DOHH2 (cell line): Measurements from ENCODE around the gene RASA3.
A peak's percentile ranks its signal among the peaks of the same experiment; 100 is the strongest.

Source experiments
- H3F3A ChIP-seq: fragments of 200-600 bp; sonication (generic), shearing (Covaris generic); 2 replicates; pipeline ENCODE4 v1.6.0; 2016; ENCODE audit warnings: antibody characterized with exemption, mild to moderate bottlenecking; ENCODE audit not compliant: control insufficient read depth, insufficient read depth
- H3K27ac ChIP-seq: fragments of 200-600 bp; sonication (generic); 2 replicates; pipeline ENCODE4 v1.5.1; 2014; ENCODE audit warnings: low read depth, mild to moderate bottlenecking, low read length, moderate library complexity
- H3K27me3 ChIP-seq: fragments of 200-600 bp; sonication (generic); 2 replicates; pipeline ENCODE4 v1.6.1; 2014; ENCODE audit warnings: mild to moderate bottlenecking, low read length, mixed read lengths; ENCODE audit not compliant: control insufficient read depth
- H3K36me3 ChIP-seq: fragments of 200-600 bp; sonication (generic); 2 replicates; pipeline ENCODE4 v1.6.1; 2014; ENCODE audit warnings: mild to moderate bottlenecking, low read length, moderate library complexity, mixed read lengths; ENCODE audit not compliant: control insufficient read depth
- H3K4me1 ChIP-seq: fragments of 200-600 bp; sonication (generic); 2 replicates; pipeline ENCODE4 v1.6.1; 2014; ENCODE audit warnings: mild to moderate bottlenecking, low read length, mixed read lengths; ENCODE audit not compliant: control insufficient read depth
- H3K4me2 ChIP-seq: fragments of 200-600 bp; sonication (generic); 2 replicates; pipeline ENCODE4 v1.6.0; 2014; ENCODE audit warnings: mild to moderate bottlenecking, low read length, moderate library complexity
- H3K4me3 ChIP-seq: fragments of 200-600 bp; sonication (generic); 2 replicates; pipeline ENCODE4 v1.5.1; 2014; ENCODE audit warnings: mild to moderate bottlenecking, low read length, mixed read lengths
- H3K79me2 ChIP-seq: fragments of 200-600 bp; sonication (generic); 2 replicates; pipeline ENCODE4 v1.6.1; 2014; ENCODE audit warnings: mild to moderate bottlenecking, low read length, mixed read lengths; ENCODE audit not compliant: control insufficient read depth
- H3K9me2 ChIP-seq: fragments of 200-600 bp; sonication (generic); replicated peaks from 2 replicates; pipeline ENCODE4 v1.6.1; 2014; ENCODE audit warnings: mild to moderate bottlenecking, low read length, mixed read lengths; ENCODE audit not compliant: control insufficient read depth
- H3K9me3 ChIP-seq: fragments of 200-600 bp; sonication (generic); 2 replicates; pipeline ENCODE4 v1.6.1; 2014; ENCODE audit warnings: antibody characterized with exemption, low read length, mixed read lengths; ENCODE audit not compliant: control insufficient read depth, insufficient read depth
- H4K20me1 ChIP-seq: fragments of 200-600 bp; sonication (generic); 2 replicates; pipeline ENCODE4 v1.6.0; 2014; ENCODE audit warnings: low read depth, mild to moderate bottlenecking, antibody characterized with exemption, low read length, moderate library complexity; ENCODE audit not compliant: control insufficient read depth, insufficient read depth
- EZH2phosphoT487 ChIP-seq: fragments of 200-600 bp; sonication (generic); IDR thresholded peaks from 2 replicates; pipeline ENCODE4 v1.6.1; 2017; ENCODE audit warnings: borderline replicate concordance, mild to moderate bottlenecking, antibody characterized with exemption, low read length, moderate library complexity, mixed read lengths
- TF ChIP-seq, protein P1 (sequence below): fragments of 200-600 bp; sonication (generic); IDR thresholded peaks from one replicate; pipeline ENCODE4 v1.5.1; 2014; ENCODE audit warnings: antibody characterized with exemption, mild to moderate bottlenecking, low read depth, low read length; ENCODE audit not compliant: poor library complexity, severe bottlenecking

Gene RASA3

DNA sequence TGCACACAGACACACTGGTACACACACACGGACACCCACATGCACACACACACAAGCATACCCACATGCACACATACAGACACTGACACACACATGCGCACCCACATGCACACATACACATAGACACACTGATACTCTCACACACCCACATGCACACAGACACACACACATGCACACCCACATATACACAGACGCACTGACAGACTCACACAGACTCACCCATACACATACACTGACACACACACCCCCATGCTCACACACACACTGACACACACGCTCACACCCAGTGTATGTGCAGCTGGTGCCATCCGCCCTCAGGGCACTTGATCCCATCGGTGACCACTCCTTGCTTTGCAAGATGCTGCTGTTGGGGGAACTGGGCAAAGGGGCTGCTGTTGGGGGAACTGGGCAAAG, 9.7 kb upstream of the RASA3 start:
- H3K4me2 ChIP-seq = no peak overlapping the region; the same call in 1 of the 2 replicates
- H3K36me3 ChIP-seq = no peaks in the 10 kb centered on the region
- H3F3A ChIP-seq = peaks cover 8% of the 10 kb centered on the region; the same call in 1 of the 2 replicates
- no peak overlapping the region for H3K27ac ChIP-seq
- no peak overlapping the region for H3K4me3 ChIP-seq
- no peaks in the 10 kb centered on the region for H4K20me1 ChIP-seq
- H3K79me2 ChIP-seq = no peaks in the 10 kb centered on the region
- peaks cover 54% of the 10 kb centered on the region for H3K4me1 ChIP-seq
- TF ChIP-seq, protein P1, sequence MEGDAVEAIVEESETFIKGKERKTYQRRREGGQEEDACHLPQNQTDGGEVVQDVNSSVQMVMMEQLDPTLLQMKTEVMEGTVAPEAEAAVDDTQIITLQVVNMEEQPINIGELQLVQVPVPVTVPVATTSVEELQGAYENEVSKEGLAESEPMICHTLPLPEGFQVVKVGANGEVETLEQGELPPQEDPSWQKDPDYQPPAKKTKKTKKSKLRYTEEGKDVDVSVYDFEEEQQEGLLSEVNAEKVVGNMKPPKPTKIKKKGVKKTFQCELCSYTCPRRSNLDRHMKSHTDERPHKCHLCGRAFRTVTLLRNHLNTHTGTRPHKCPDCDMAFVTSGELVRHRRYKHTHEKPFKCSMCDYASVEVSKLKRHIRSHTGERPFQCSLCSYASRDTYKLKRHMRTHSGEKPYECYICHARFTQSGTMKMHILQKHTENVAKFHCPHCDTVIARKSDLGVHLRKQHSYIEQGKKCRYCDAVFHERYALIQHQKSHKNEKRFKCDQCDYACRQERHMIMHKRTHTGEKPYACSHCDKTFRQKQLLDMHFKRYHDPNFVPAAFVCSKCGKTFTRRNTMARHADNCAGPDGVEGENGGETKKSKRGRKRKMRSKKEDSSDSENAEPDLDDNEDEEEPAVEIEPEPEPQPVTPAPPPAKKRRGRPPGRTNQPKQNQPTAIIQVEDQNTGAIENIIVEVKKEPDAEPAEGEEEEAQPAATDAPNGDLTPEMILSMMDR = no peak
- TF ChIP-seq EZH2phosphoT487 = no peak
- no peaks in the 10 kb centered on the region for H3K9me3 ChIP-seq
- peaks cover 16% of the 10 kb centered on the region for H3K27me3 ChIP-seq
- H3K9me2 ChIP-seq = no peaks in the 10 kb centered on the region

DNA sequence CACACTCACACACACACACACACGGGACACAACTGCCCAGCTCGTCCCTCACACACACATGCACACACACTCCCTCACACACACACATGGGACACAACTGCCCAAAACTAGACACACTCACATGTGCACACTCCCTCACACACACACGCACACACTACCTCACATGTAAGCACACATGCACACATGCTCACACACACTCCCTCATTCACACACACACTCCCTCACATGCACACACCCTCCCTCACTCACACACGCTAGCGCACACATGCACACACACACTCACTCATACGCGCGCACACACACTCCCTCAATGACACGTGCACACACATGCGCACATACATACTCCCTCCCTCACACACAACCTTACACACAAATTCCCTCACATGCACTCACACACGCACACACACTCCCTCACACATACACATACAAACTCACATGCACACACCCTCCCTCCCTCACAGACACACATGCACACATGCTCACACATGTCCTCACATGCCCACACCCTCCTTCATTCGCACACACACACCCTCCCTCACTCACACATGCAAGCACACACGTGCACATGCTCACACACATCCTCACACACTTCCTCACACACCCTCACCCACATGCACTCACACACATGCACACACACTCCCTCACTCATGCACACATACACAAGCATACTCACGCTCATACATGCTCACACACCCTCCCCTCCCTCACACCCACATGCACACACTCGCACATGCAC, 9.0 kb upstream of the RASA3 start:
- H3K9me3 ChIP-seq = no peaks in the 10 kb centered on the region
- no peaks in the 10 kb centered on the region for H4K20me1 ChIP-seq
- H3K9me2 ChIP-seq = no peaks in the 10 kb centered on the region
- no peaks in the 10 kb centered on the region for H3K36me3 ChIP-seq
- TF ChIP-seq, protein P1 = no peak
- TF ChIP-seq EZH2phosphoT487 = no peak
- H3K27ac ChIP-seq = no peak overlapping the region
- peaks cover 8% of the 10 kb centered on the region; the same call in 1 of the 2 replicates for H3F3A ChIP-seq
- H3K4me1 ChIP-seq = peaks cover 54% of the 10 kb centered on the region
- peaks cover 16% of the 10 kb centered on the region for H3K27me3 ChIP-seq
- no peaks in the 10 kb centered on the region for H3K79me2 ChIP-seq
- no peak overlapping the region for H3K4me2 ChIP-seq
- H3K4me3 ChIP-seq = no peak overlapping the region

DNA sequence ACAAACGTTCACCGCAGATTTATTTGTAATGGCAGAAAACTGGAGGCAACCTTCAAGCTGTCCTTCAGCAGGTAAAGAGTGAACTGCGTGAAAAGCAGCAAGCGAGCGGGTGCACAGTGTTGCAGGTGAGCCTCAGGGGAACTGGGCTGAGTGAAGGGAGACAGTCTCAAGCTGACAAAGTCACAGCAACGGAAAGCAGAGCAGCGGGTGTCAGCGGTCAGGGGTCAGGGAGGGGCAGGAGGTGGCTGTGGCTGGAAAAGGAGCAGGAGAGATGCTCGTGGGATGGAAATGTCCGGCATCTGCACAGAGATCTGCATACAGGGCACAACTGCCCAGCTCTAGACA, 8.5 kb upstream of the RASA3 start:
- Histone ChIP-seq H3K27me3 (peaks cover 16% of the 10 kb centered on the region), H3K4me3 (no peak overlapping the region), H3K4me1 (peaks cover 51% of the 10 kb centered on the region), H4K20me1 (no peaks in the 10 kb centered on the region), H3K9me3 (no peaks in the 10 kb centered on the region), H3K79me2 (no peaks in the 10 kb centered on the region), H3K36me3 (no peaks in the 10 kb centered on the region), H3K9me2 (no peaks in the 10 kb centered on the region), H3F3A (peaks cover 8% of the 10 kb centered on the region; the same call in 1 of the 2 replicates), H3K4me2 (peak overlapping the region; percentile 33; the same call in 1 of the 2 replicates), H3K27ac (no peak overlapping the region)
- no peak for TF ChIP-seq EZH2phosphoT487
- TF ChIP-seq, protein P1 = no peak
